Bronchial epithelial cell (primary cell): Measurements from ENCODE around the gene CITED1. TPM values are rescaled to one million over a fixed set of nuclear protein-coding genes. Genes with fewer than 3 reads are reported as not detected.
A peak's percentile ranks its signal among the peaks of the same experiment; 100 is the strongest.

Experiments used
- DNase-seq: peaks from one replicate; pipeline ENCODE4 v3.0.0-alpha.2; 2010; ENCODE audit warnings: low read depth
- FAIRE-seq: peaks from 2 replicates; lab custom pipeline; 2011; peaks lifted over from hg19 to GRCh38; lab: Jason Lieb, UNC
- H3K27me3 ChIP-seq: 2 replicates; pipeline ENCODE4 v1.5.1; 2011; ENCODE audit warnings: low read length; ENCODE audit not compliant: control insufficient read depth, insufficient read depth
- H3K36me3 ChIP-seq: 2 replicates; pipeline ENCODE4 v1.5.1; 2011; ENCODE audit warnings: low read length; ENCODE audit not compliant: control insufficient read depth, insufficient read depth
- H3K4me3 ChIP-seq: 2 replicates; pipeline ENCODE4 v1.5.1; 2011; ENCODE audit warnings: mild to moderate bottlenecking, low read depth, low read length, control low read depth
- total RNA-seq: library from RNA; depleted of rRNA; stranded (reverse); fragments of >200 nt; gene quantifications from 2 replicates; pipeline ENCODE4 v1.2.1, GENCODE V29; 2014
- TF ChIP-seq, protein P1 (sequence below): IDR thresholded peaks from 2 replicates; pipeline ENCODE4 v1.5.1; 2011; ENCODE audit warnings: mild to moderate bottlenecking, moderate library complexity, low read length, control low read depth, inconsistent platforms; ENCODE audit not compliant: insufficient read depth, severe bottlenecking

The CITED1 gene
- total RNA-seq, 1 donor from 2014 or later = not detected

DNA sequence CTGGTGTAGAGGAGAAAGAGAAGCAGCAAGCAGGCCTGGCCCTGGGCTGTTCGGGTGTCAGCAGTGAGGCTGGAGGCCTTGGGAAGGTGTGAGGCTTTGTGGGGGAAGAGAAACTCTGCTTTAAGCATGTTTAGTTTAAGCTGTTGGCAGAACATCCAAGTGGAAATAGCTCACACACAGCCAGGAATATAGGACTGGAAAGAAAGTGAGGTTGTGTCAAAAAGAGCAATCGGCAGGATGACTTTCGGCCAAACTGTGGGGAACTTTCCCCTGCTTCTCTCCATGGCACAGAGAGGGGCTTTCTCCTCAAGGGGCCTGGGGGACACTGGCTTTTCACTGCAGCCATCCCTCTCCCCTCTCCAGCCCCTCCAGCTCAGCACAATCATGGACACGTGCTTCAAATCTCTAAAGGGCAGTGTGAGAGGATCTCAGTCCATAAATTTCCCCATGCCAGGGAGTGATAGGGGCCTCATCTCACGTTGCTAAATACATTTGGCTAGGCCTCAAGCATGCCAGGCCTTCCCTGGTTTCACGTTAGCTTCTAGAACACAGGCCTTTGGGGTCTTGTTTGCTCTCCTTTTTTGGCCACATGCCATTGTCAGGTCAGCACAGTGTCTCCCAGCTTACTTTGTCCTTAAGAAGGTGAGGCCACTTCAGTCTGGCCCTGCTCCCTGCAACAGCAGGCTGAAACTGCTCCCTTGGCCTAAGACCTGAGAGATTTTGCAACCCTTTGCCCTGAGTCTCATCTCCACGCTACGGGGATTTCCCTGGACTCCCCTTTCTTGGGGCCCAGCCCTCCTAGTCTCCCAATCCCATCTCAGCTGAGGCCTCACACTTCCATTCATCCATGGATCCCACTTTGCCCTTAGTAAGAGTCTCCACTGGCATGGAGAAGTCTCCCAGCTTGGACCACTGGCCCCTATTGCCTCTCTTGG lies 8.3 kb upstream of the CITED1 start:
- Histone ChIP-seq H3K36me3 (no peaks in the 10 kb centered on the region), H3K4me3 (no peak overlapping the region), H3K27me3 (no peaks in the 10 kb centered on the region)
- no peak for FAIRE-seq
- no peak for DNase-seq
- TF ChIP-seq, protein P1, sequence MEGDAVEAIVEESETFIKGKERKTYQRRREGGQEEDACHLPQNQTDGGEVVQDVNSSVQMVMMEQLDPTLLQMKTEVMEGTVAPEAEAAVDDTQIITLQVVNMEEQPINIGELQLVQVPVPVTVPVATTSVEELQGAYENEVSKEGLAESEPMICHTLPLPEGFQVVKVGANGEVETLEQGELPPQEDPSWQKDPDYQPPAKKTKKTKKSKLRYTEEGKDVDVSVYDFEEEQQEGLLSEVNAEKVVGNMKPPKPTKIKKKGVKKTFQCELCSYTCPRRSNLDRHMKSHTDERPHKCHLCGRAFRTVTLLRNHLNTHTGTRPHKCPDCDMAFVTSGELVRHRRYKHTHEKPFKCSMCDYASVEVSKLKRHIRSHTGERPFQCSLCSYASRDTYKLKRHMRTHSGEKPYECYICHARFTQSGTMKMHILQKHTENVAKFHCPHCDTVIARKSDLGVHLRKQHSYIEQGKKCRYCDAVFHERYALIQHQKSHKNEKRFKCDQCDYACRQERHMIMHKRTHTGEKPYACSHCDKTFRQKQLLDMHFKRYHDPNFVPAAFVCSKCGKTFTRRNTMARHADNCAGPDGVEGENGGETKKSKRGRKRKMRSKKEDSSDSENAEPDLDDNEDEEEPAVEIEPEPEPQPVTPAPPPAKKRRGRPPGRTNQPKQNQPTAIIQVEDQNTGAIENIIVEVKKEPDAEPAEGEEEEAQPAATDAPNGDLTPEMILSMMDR = no peak

DNA sequence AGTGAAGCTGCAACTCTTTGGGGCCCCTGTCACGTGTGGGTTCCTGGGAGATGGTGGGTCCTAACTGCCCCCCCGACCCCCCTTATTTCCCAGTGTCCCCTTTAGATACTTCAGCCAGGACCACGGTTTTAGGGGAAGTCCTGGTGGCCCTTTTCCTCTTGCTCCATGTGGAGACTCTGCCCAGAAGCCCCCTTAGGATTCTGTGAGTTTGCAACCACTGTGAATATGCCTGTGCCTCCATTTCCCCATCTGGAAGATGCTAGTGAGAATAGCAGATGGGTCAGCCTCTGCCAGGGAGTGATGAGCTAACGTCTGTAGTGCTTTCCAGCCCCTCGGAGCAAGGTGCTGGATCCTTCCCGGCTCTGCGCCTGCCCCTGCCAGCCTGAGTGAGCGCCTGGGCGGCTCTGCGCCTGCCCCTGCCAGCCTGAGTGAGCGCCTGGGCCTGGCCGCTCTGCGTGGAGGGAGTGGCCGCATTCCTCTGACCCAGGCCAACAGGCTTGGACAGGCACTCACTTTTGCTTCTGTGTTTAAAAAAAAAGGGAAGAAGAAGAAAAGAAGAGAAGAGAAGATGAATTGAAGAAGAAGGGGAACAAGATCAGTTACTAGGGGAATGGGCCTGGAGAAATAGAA lies 6.7 kb upstream of the CITED1 start:
- H3K27me3 ChIP-seq = peaks cover 6% of the 10 kb centered on the region
- TF ChIP-seq, protein P1 = no peak
- no peaks in the 10 kb centered on the region for H3K36me3 ChIP-seq
- no peak for FAIRE-seq
- H3K4me3 ChIP-seq = no peak overlapping the region
- peak; percentile 49 for DNase-seq

DNA sequence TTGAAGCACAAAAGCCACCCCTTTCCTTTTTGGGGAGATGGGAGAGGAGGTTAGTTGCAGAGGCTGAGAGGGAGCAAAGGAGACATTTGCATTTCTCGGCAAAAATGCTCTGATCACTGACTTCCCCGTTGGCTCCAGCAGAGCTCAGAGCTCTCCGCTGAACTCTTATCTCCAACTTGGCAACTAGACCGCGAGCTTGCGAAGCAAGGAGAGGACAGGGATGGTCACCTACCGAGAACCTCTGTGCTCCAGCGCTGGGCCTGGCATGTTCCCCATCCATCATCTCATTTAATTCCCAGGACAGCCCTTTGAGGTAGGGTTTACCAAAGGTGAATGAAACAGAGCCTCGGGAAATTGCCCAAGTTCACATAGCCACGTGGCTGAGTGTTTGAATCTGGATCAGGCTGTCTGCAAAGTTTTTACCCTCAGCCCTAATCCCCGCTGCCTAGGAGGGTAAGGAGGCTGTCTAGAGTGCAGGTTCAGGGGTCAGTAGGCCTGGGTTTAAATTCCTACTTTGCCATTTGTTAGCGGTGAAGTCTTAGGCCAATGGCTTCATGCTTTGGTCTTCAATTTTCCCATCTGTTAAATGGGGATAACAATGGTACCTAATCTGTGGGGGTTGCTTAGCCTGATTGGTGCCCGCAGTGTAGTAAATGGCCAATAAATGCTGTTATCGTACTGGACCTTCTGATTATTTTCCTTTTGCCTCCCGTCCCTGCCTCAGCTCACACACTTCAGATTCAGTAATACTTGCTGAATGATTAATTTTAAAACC lies 3.8 kb upstream of the CITED1 start:
- DNase-seq = no peak
- TF ChIP-seq, protein P1 = no peak
- FAIRE-seq = no peak
- Histone ChIP-seq H3K4me3 (no peak overlapping the region), H3K27me3 (peaks cover 19% of the 10 kb centered on the region), H3K36me3 (no peaks in the 10 kb centered on the region)

DNA sequence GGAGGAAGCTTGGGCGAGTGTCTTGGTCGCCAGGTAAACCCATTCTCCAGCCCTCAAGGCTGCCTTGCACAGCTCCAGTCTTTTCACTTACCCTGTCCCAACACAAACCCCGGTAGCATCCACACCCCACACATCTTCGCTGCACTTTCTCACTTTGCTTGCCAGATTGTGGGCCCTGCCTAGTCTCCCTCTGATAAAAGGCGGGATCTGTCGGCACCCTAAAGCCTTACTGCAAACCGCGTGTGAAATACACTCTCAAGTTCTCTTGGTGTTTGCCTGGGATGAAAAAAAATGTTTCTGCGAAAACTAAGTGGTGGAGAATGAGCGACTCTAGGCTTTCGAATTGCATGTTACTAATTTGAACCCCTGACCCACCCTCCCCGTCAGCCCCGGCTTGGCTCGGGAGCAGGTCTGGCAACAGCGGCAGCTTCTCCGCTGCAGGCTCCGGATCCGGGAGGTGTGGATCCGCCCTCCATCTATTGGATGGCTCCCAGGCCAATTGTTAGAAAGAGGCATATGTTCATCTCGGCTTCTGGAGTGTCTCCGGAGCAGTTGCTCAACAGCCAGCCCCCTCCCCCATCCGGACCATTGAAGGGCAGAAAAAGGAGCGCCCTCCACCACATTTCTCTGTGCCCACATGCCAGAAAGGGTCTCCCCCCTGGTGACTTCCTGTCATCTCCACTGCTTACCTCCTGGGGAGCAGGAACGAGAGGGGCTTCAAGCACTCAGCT lies 3.0 kb upstream of the CITED1 start:
- Histone ChIP-seq H3K4me3 (no peak overlapping the region), H3K36me3 (no peaks in the 10 kb centered on the region), H3K27me3 (peaks cover 21% of the 10 kb centered on the region)
- FAIRE-seq (no peak), DNase-seq (peak; percentile 40)
- TF ChIP-seq, protein P1 = no peak

DNA sequence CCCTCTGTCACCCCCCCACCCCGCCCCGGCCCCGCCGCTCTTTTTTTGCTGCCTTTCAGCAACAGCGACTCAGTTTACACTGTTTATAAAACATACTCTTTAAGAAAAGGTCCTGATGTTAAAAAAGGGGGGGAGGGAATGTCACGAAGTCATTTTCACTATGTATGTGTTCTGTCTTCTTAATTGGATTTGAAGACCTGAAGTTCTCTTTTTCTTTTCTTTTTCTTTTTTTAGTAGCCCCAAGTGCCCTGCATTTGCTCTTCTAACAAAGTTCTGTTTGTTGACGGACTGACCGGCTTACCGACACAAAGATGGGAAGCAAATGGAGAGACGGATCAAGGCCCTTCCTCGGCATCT lies 2.5 kb upstream of the CITED1 start:
- no peak for FAIRE-seq
- no peaks in the 10 kb centered on the region for H3K36me3 ChIP-seq
- TF ChIP-seq, protein P1 = no peak
- peaks cover 21% of the 10 kb centered on the region for H3K27me3 ChIP-seq
- no peak overlapping the region for H3K4me3 ChIP-seq
- no peak for DNase-seq
